AG04450 (cell line): ENCODE measurements around the gene BORCS8. TPM values are rescaled to one million over a fixed set of nuclear protein-coding genes. Genes with fewer than 3 reads are reported as not detected.

ENCODE experiments used
- CTCF ChIA-PET: fragments of 300-600, 350-600 bp; formaldehyde crosslinking; extraction: SDS; loops from one replicate; lab custom pipeline; 2022; ENCODE audit warnings: antibody characterized with exemption, inconsistent platforms; lab: Charles Lee
- POLR2A ChIA-PET: fragments of 350-600 bp; formaldehyde crosslinking; extraction: SDS; loops from one replicate; lab custom pipeline; 2021; ENCODE audit warnings: antibody characterized with exemption, inconsistent platforms; lab: Yijun Ruan, JAX
- DNase-seq: peaks from one replicate; pipeline ENCODE4 v3.0.0-alpha.2; 2011; ENCODE audit warnings: low read depth, low spot score
- H3K27ac ChIP-seq: one replicate; pipeline ENCODE4 v1.5.1; 2012; ENCODE audit warnings: low read depth, low read length, control low read depth
- H3K27me3 ChIP-seq: one replicate; pipeline ENCODE4 v1.6.0; 2012; ENCODE audit warnings: low read length; ENCODE audit not compliant: control insufficient read depth, insufficient read depth
- H3K4me3 ChIP-seq: 2 replicates; pipeline ENCODE4 v1.5.1; 2011; ENCODE audit warnings: mild to moderate bottlenecking, low read depth, low read length, control low read depth
- H3K9me3 ChIP-seq: 2 replicates; pipeline ENCODE4 v1.5.1; 2012; ENCODE audit warnings: low read length; ENCODE audit not compliant: control insufficient read depth, insufficient read depth
- CTCF ChIP-seq: IDR thresholded peaks from 2 replicates; pipeline ENCODE4 v1.5.1; 2011; ENCODE audit warnings: low read depth, low read length, control low read depth, inconsistent platforms
- polyA plus RNA-seq: library from polyadenylated mRNA; depleted of rRNA; stranded (reverse); fragments of >200 nt; gene quantifications from 2 replicates; pipeline ENCODE4 v1.2.3, GENCODE V29; 2011

The BORCS8 gene
- polyA plus RNA-seq, 1 experiment = 16.6 TPM

- Histone ChIP-seq H3K27ac (no peak overlapping the region), H3K9me3 (peaks cover 8% of the 10 kb centered on the region), H3K27me3 (no peaks in the 10 kb centered on the region), H3K4me3 (no peak overlapping the region)
- POLR2A ChIA-PET = interaction anchor here (0.7 kb wide), 1 partner anchor 371 kb away, joined by 4 read pairs; no protein-coding TSS in a partner anchor
- no peak for TF ChIP-seq CTCF
- DNase-seq = no peak
- CTCF ChIA-PET = interaction anchor here (5.5 to 7.1 kb wide), 2 partner anchors 11 to 17 kb away, joined by 35 to 56 read pairs; no protein-coding TSS in a partner anchor
Measured at GRCh38 chr19:19157808-19158207, 34.1 kb downstream of the BORCS8 start.

GRCh38 chr19:19155495-19156219 lies 36.3 kb downstream of the BORCS8 start:
- Histone ChIP-seq H3K4me3 (no peak overlapping the region), H3K27me3 (no peaks in the 10 kb centered on the region), H3K9me3 (peaks cover 8% of the 10 kb centered on the region), H3K27ac (no peak overlapping the region)
- no peak for DNase-seq
- POLR2A ChIA-PET = interaction anchor here (1.1 kb wide), 1 partner anchor 12 kb away, joined by 3 read pairs; no protein-coding TSS in a partner anchor
- CTCF ChIA-PET = interaction anchor here (5.5 to 7.1 kb wide), 2 partner anchors 9 to 19 kb away, joined by 35 to 56 read pairs; no protein-coding TSS in a partner anchor
- no peak for TF ChIP-seq CTCF

GRCh38 chr19:19154768-19155494 lies 37.0 kb downstream of the BORCS8 start:
- H3K27ac ChIP-seq = no peak overlapping the region
- H3K27me3 ChIP-seq = no peaks in the 10 kb centered on the region
- POLR2A ChIA-PET = no interaction called here
- CTCF ChIA-PET = interaction anchor here (0.5 to 7.1 kb wide), 3 partner anchors 8 to 101 kb away, joined by 3 to 56 read pairs (median 35); no protein-coding TSS in a partner anchor
- DNase-seq = no peak
- H3K4me3 ChIP-seq = no peak overlapping the region
- H3K9me3 ChIP-seq = peaks cover 8% of the 10 kb centered on the region
- no peak for TF ChIP-seq CTCF

GRCh38 chr19:19152668-19153384 lies 39.1 kb downstream of the BORCS8 start:
- POLR2A ChIA-PET = interaction anchor here (0.6 kb wide), 2 partner anchors 12 to 84 kb away, joined by 3 to 5 read pairs; no protein-coding TSS in a partner anchor
- H3K27ac ChIP-seq = no peak overlapping the region
- no peak overlapping the region for H3K4me3 ChIP-seq
- CTCF ChIA-PET = interaction anchor here (0.6 to 1.4 kb wide), 2 partner anchors 22 kb away, joined by 3 to 6 read pairs; no protein-coding TSS in a partner anchor
- peaks cover 8% of the 10 kb centered on the region for H3K9me3 ChIP-seq
- H3K27me3 ChIP-seq = no peaks in the 10 kb centered on the region
- no peak for DNase-seq
- no peak for TF ChIP-seq CTCF
